Loucy (cell line): ENCODE measurements around the gene PTRH2.
"Not testable (repeated sequence)": the region's sequence is repeated elsewhere in the genome, so short reads cannot be mapped to it uniquely, and the experiment has no call there.

Experiments
- H2AFZ ChIP-seq: fragments of 200-600 bp; sonication (generic); 2 replicates; pipeline ENCODE4 v1.6.0; 2016; ENCODE audit warnings: antibody characterized with exemption, mild to moderate bottlenecking, low read length, moderate library complexity
- H3F3A ChIP-seq: fragments of 200-600 bp; 2 replicates; pipeline ENCODE4 v1.6.0; 2016; ENCODE audit warnings: antibody characterized with exemption, low read depth, mild to moderate bottlenecking
- H3K27me3 ChIP-seq: fragments of 200-600 bp; sonication (generic); 2 replicates; pipeline ENCODE4 v1.6.1; 2014; ENCODE audit warnings: low read length, mild to moderate bottlenecking; ENCODE audit not compliant: insufficient read depth, poor library complexity, severe bottlenecking
- H3K36me3 ChIP-seq: fragments of 200-600 bp; sonication (generic); 2 replicates; pipeline ENCODE4 v1.6.1; 2016; ENCODE audit warnings: low read length; ENCODE audit not compliant: insufficient read depth
- H3K4me1 ChIP-seq: fragments of 200-600 bp; sonication (generic); 2 replicates; pipeline ENCODE4 v1.5.1; 2014; ENCODE audit warnings: low read length, mild to moderate bottlenecking; ENCODE audit not compliant: insufficient read depth, poor library complexity, severe bottlenecking
- H3K4me2 ChIP-seq: fragments of 200-600 bp; sonication (generic); 2 replicates; pipeline ENCODE4 v1.6.0; 2014; ENCODE audit warnings: antibody characterized with exemption, low read length, low read depth, mild to moderate bottlenecking; ENCODE audit not compliant: poor library complexity, severe bottlenecking
- H3K4me3 ChIP-seq: fragments of 200-600 bp; sonication (generic); 2 replicates; pipeline ENCODE4 v1.5.1; 2014; ENCODE audit warnings: low read length, mild to moderate bottlenecking, mixed read lengths; ENCODE audit not compliant: poor library complexity, severe bottlenecking
- H3K79me2 ChIP-seq: fragments of 200-600 bp; sonication (generic); 2 replicates; pipeline ENCODE4 v1.6.1; 2014; ENCODE audit warnings: low read length; ENCODE audit not compliant: insufficient read depth
- H3K9ac ChIP-seq: fragments of 200-600 bp; sonication (generic); 2 replicates; pipeline ENCODE4 v1.6.0; 2014; ENCODE audit warnings: mild to moderate bottlenecking, low read depth, low read length, moderate library complexity; ENCODE audit not compliant: poor library complexity, severe bottlenecking
- H3K9me2 ChIP-seq: fragments of 200-600 bp; sonication (generic); replicated peaks from 2 replicates; pipeline ENCODE4 v1.6.1; 2016; ENCODE audit warnings: low read depth, low read length, mixed read lengths
- H3K9me3 ChIP-seq: fragments of 200-600 bp; sonication (generic); 2 replicates; pipeline ENCODE4 v1.6.1; 2014; ENCODE audit warnings: mild to moderate bottlenecking, antibody characterized with exemption, low read length, low read depth; ENCODE audit not compliant: insufficient read depth
- H4K20me1 ChIP-seq: fragments of 200-600 bp; sonication (generic); 2 replicates; pipeline ENCODE4 v1.6.0; 2014; ENCODE audit warnings: antibody characterized with exemption, low read length, mild to moderate bottlenecking; ENCODE audit not compliant: insufficient read depth, poor library complexity, severe bottlenecking
- EZH2phosphoT487 ChIP-seq: fragments of 200-600 bp; IDR thresholded peaks from 2 replicates; pipeline ENCODE4 v1.6.1; 2018; ENCODE audit warnings: antibody characterized with exemption, mild to moderate bottlenecking, moderate library complexity, borderline replicate concordance
- TF ChIP-seq, protein P1 (sequence below): fragments of 200-600 bp; sonication (generic); conservative IDR thresholded peaks from 2 replicates; pipeline ENCODE4 v1.5.1; 2014; ENCODE audit warnings: mild to moderate bottlenecking, antibody characterized with exemption, low read length

PTRH2 gene

DNA sequence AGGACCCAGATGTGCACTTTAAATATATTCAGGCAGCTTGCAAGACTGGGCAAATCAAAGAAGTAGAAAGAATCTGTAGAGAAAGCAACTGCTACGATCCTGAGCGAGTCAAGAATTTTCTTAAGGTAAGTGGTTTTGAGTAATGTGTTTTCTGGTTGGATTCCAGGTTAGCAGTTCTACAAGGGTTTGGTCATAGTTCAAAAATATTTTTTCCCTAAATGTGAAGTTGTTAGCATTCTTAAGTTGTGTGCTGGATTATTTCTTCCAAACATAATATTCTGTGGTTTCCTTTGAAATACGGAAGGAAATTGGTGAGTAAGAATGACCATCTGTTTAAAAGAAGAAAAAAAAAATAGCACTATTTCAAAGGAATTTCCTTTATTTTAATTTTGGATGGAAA is 38.4 kb downstream of the PTRH2 start:
- no peak overlapping the region for H2AFZ ChIP-seq
- H3K4me3 ChIP-seq, result no peak overlapping the region
- H3K36me3 ChIP-seq, result peaks cover 90% of the 10 kb centered on the region
- H3F3A ChIP-seq, result no peaks in the 10 kb centered on the region
- H3K9me2 ChIP-seq, result no peaks in the 10 kb centered on the region
- no peaks in the 10 kb centered on the region for H3K9me3 ChIP-seq
- no peak overlapping the region for H3K9ac ChIP-seq
- H3K27me3 ChIP-seq, result no peaks in the 10 kb centered on the region
- no peaks in the 10 kb centered on the region for H3K79me2 ChIP-seq
- no peak for TF ChIP-seq EZH2phosphoT487
- TF ChIP-seq, protein P1, sequence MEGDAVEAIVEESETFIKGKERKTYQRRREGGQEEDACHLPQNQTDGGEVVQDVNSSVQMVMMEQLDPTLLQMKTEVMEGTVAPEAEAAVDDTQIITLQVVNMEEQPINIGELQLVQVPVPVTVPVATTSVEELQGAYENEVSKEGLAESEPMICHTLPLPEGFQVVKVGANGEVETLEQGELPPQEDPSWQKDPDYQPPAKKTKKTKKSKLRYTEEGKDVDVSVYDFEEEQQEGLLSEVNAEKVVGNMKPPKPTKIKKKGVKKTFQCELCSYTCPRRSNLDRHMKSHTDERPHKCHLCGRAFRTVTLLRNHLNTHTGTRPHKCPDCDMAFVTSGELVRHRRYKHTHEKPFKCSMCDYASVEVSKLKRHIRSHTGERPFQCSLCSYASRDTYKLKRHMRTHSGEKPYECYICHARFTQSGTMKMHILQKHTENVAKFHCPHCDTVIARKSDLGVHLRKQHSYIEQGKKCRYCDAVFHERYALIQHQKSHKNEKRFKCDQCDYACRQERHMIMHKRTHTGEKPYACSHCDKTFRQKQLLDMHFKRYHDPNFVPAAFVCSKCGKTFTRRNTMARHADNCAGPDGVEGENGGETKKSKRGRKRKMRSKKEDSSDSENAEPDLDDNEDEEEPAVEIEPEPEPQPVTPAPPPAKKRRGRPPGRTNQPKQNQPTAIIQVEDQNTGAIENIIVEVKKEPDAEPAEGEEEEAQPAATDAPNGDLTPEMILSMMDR, result no peak
- H3K4me1 ChIP-seq, result no peaks in the 10 kb centered on the region
- no peak overlapping the region for H3K4me2 ChIP-seq
- H4K20me1 ChIP-seq, result peaks cover 4% of the 10 kb centered on the region

DNA sequence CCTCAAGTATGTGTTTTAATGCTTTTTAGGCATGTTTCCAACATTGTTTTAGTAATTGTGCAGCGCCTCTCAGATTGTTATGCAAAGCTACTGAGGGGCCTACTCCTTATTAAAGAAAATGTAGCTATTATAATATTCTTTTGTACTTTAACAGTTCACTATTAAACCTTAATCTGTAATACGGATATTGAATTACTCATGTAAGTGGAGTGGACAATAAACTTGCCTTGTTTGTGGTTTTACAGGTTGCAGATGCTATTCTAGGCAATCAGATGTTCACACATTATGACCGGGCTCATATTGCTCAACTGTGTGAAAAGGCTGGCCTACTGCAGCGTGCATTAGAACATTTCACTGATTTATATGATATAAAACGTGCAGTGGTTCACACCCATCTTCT is 41.0 kb downstream of the PTRH2 start:
- H3K9ac ChIP-seq, result no peak overlapping the region
- H3K4me2 ChIP-seq, result no peak overlapping the region
- H3K27me3 ChIP-seq, result no peaks in the 10 kb centered on the region
- no peaks in the 10 kb centered on the region for H3K79me2 ChIP-seq
- no peaks in the 10 kb centered on the region for H4K20me1 ChIP-seq
- no peak for TF ChIP-seq EZH2phosphoT487
- TF ChIP-seq, protein P1, result no peak
- H3K9me3 ChIP-seq, result no peaks in the 10 kb centered on the region
- no peak overlapping the region for H3K4me3 ChIP-seq
- H3K36me3 ChIP-seq, result peaks cover 95% of the 10 kb centered on the region
- no peak overlapping the region for H2AFZ ChIP-seq
- no peaks in the 10 kb centered on the region for H3K4me1 ChIP-seq
- H3K9me2 ChIP-seq, result no peaks in the 10 kb centered on the region
- H3F3A ChIP-seq, result no peaks in the 10 kb centered on the region

DNA sequence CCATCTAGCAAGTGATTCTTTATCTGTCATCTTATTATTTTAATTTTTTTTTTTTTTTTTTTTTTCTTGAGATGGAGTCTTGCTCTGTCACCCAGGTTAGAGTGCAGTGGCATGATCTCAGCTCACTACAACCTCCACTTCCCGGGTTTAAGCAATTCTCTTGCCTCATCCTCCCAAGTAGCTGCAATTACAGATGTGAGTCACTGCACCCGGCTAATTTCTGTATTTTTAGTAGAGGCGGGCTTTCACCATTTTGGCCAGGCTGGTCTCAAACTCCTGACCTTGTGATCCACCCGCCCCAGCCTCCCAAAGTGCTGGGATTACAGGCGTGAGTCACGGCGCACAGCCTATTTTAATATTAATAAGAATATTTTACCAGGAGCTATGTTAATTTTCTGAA is 50.6 kb downstream of the PTRH2 start:
- H3K4me3 ChIP-seq, H3K27me3 ChIP-seq, H3F3A ChIP-seq, H3K9ac ChIP-seq, H3K4me1 ChIP-seq, H3K9me3 ChIP-seq, H3K9me2 ChIP-seq, H3K4me2 ChIP-seq, H3K79me2 ChIP-seq, H2AFZ ChIP-seq, H4K20me1 ChIP-seq: not testable (repeated sequence)
- peaks cover 86% of the 10 kb centered on the region for H3K36me3 ChIP-seq

- Histone ChIP-seq H3F3A (no peaks in the 10 kb centered on the region; the same call in 1 of the 2 replicates), H3K9ac (no peak overlapping the region), H2AFZ (no peak overlapping the region), H3K4me2 (no peak overlapping the region), H3K9me2 (no peaks in the 10 kb centered on the region), H3K79me2 (peaks cover 15% of the 10 kb centered on the region; the same call in 1 of the 2 replicates), H3K36me3 (peaks cover 92% of the 10 kb centered on the region), H3K4me3 (no peak overlapping the region), H4K20me1 (peaks cover 51% of the 10 kb centered on the region), H3K27me3 (no peaks in the 10 kb centered on the region), H3K9me3 (peaks cover 8% of the 10 kb centered on the region; the same call in 1 of the 2 replicates), H3K4me1 (peaks cover 5% of the 10 kb centered on the region)
- TF ChIP-seq EZH2phosphoT487, result no peak
- TF ChIP-seq, protein P1, result no peak
Measured at GRCh38 chr17:59652119-59652518, 55.1 kb downstream of the PTRH2 start.
